Mesothelial cell of epicardium (in vitro differentiated cells): ENCODE data around the gene LMCD1. TPM values are rescaled to one million over a fixed set of nuclear protein-coding genes. Genes with fewer than 3 reads are reported as not detected.

Source experiments
- DNase-seq, 2 experiments: peaks; one replicate each; pipeline ENCODE4 v3.0.0; 2021; ENCODE audit warnings: low spot score in 2 of 2; ENCODE audit not compliant: unreplicated experiment in 2 of 2
- H3K27ac Mint-ChIP-seq: 2 replicates; pipeline ENCODE4 v1.8.0; 2021; ENCODE audit warnings: mixed read lengths
- H3K27me3 Mint-ChIP-seq: 2 replicates; pipeline ENCODE4 v1.8.0; 2021; ENCODE audit warnings: low read depth, mixed read lengths
- H3K36me3 Mint-ChIP-seq: 2 replicates; pipeline ENCODE4 v1.8.0; 2021; ENCODE audit warnings: mixed read lengths
- H3K4me1 Mint-ChIP-seq: 2 replicates; pipeline ENCODE4 v1.8.0; 2021; ENCODE audit warnings: mixed read lengths
- H3K4me3 Mint-ChIP-seq: 2 replicates; pipeline ENCODE4 v1.8.0; 2021; ENCODE audit warnings: mild to moderate bottlenecking, moderate library complexity, mixed read lengths
- H3K9me3 Mint-ChIP-seq: 2 replicates; pipeline ENCODE4 v1.8.0; 2021; ENCODE audit warnings: mixed read lengths
- total RNA-seq: library from RNA; stranded (reverse); gene quantifications from 3 replicates; pipeline ENCODE4 v1.2.1, GENCODE V29; 2021
- TF ChIP-seq, protein P1 (sequence below): fragments of 200-600 bp; sonication (generic); IDR thresholded peaks from one replicate; pipeline ENCODE4 v1.5.0; 2021; ENCODE audit warnings: antibody characterized with exemption; ENCODE audit not compliant: unreplicated experiment

LMCD1 gene
- total RNA-seq, 1 donor from 2014 or later: 20.8 TPM

DNA sequence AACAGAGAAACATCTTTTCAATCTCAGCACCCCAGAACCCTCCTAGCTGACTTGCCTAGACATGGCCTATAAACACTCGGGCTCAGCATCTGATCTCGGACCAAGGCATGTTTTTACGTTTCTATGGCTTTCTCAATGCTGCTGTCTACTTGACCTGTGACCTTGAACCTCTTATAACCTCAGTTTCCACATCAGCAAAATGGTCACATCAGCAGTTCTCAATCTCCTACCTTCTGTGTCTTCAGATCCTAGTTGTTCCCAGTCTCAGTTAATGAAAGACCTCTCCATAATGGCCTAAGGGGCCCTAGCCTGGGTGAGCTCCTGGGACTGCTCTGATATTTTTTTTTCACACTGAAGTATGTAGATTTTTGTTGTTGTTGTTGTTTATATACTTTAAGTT, 103.4 kb downstream of the LMCD1 start:
- Mint-ChIP-seq H3K4me3 (no peak overlapping the region), H3K36me3 (no peaks in the 10 kb centered on the region), H3K27ac (no peak overlapping the region), H3K9me3 (peaks cover 4% of the 10 kb centered on the region), H3K4me1 (peaks cover 10% of the 10 kb centered on the region), H3K27me3 (no peaks in the 10 kb centered on the region)
- TF ChIP-seq, protein P1, sequence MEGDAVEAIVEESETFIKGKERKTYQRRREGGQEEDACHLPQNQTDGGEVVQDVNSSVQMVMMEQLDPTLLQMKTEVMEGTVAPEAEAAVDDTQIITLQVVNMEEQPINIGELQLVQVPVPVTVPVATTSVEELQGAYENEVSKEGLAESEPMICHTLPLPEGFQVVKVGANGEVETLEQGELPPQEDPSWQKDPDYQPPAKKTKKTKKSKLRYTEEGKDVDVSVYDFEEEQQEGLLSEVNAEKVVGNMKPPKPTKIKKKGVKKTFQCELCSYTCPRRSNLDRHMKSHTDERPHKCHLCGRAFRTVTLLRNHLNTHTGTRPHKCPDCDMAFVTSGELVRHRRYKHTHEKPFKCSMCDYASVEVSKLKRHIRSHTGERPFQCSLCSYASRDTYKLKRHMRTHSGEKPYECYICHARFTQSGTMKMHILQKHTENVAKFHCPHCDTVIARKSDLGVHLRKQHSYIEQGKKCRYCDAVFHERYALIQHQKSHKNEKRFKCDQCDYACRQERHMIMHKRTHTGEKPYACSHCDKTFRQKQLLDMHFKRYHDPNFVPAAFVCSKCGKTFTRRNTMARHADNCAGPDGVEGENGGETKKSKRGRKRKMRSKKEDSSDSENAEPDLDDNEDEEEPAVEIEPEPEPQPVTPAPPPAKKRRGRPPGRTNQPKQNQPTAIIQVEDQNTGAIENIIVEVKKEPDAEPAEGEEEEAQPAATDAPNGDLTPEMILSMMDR: no peak
- no peak for DNase-seq

DNA sequence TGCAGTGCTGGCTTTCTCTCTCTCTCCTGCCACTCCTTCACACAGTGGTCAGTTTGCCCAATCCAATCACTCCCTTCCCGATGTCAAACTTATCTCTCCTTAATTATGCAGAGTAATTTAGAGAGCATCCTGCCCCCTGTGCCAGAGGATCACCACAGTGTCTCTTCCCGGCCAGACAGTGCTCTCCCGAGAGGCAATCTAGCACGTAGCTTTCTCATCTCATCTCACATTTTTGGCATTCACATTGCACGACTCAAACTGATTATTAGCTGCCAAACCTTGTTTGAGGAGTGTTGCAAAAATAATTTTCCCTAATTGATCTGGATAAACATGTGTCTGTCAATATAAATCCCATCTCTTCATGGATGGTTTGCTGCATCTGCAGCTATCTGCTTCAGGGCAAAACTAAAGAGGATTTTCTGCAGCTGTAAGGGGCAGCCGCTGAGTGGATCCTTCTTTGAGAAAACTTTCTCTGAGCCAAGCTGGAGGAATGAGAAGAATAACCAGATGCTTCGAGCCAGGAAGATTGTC, 105.1 kb downstream of the LMCD1 start:
- Mint-ChIP-seq H3K36me3 (no peaks in the 10 kb centered on the region), H3K4me3 (no peak overlapping the region), H3K27ac (no peak overlapping the region), H3K9me3 (peaks cover 4% of the 10 kb centered on the region), H3K27me3 (no peaks in the 10 kb centered on the region), H3K4me1 (peaks cover 10% of the 10 kb centered on the region)
- DNase-seq: no peak
- TF ChIP-seq, protein P1: no peak

DNA sequence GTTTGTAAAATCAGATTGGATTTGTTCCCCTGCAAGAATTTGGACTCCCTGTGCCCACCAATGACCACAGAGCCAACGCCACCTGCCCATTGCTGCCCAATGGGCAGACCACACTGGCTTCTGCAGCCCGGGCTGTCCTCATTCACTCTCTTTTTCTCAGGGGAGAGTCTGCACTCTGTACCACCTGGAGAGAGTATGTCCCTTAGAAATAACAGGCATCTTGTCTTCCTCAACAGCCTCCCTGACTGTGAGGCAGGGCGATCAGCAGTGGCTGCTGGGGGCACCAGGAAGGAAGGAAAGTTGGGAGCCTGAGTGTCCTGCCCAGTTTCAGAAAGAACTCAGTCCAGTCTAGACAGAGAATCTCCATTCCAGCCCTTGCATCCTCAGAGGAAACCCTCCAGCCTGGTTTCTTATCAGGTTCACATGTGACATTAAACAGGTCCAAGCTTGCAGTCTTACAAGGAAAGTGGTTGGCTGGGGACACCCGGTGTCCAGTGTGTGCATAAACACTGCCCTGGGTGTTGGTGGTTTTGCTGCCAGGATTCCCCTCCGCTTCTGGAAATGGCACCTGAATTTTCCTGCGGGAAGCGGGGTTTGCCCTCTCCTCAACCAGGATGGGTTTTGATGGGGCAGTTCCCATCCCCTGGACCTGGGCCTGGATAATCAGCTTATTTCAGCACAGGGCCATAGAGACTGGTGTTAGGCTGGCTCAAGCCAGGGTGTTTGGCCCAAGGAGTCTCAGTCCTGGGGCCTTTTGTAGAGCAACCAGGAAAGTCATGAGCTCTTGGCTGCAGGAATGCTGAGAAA, 105.8 kb downstream of the LMCD1 start:
- Mint-ChIP-seq H3K36me3 (no peaks in the 10 kb centered on the region), H3K4me1 (peaks cover 10% of the 10 kb centered on the region), H3K4me3 (no peak overlapping the region), H3K27ac (peak overlapping the region; percentile 71), H3K9me3 (no peaks in the 10 kb centered on the region), H3K27me3 (no peaks in the 10 kb centered on the region)
- DNase-seq: no peak
- TF ChIP-seq, protein P1: no peak

DNA sequence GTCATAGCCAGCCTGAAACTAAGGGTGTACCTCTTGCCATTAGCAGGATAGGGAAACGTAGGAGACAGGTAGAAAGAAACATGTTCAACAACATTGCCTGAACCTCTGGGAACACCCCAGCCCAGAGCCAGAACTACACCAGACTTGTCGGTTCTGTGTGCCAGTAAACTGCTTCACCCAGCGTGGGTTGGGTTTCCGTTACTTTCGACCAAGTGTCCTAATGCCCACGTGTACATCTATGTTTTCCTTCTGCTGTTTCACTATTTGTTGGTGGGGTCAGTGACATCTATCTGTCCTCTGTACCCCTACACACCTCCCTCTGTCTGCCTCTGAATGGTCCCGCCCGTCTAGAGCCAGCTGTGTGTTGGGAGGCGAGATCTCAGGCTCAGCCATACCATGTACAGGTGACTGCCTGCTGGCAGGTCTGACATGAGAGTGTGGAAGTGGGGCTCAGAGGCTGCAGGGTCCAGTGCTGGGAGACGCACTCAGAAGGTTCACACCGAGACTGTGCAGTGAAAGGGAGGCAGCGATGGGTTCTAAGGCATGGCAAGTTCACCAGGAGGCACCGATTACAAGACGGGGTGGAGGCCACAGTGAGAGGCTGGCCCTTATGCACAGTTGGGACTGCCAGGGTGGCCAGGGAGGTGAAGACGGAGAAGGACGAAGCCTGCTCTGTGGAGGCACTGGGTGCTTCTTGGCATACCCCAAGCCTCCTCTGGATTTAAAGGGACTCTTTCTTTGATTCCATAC, 106.6 kb downstream of the LMCD1 start:
- no peak overlapping the region for H3K4me3 Mint-ChIP-seq
- no peaks in the 10 kb centered on the region for H3K27me3 Mint-ChIP-seq
- H3K36me3 Mint-ChIP-seq: no peaks in the 10 kb centered on the region
- DNase-seq: no peak
- H3K9me3 Mint-ChIP-seq: no peaks in the 10 kb centered on the region
- H3K4me1 Mint-ChIP-seq: peaks cover 10% of the 10 kb centered on the region
- TF ChIP-seq, protein P1: no peak
- no peak overlapping the region for H3K27ac Mint-ChIP-seq

DNA sequence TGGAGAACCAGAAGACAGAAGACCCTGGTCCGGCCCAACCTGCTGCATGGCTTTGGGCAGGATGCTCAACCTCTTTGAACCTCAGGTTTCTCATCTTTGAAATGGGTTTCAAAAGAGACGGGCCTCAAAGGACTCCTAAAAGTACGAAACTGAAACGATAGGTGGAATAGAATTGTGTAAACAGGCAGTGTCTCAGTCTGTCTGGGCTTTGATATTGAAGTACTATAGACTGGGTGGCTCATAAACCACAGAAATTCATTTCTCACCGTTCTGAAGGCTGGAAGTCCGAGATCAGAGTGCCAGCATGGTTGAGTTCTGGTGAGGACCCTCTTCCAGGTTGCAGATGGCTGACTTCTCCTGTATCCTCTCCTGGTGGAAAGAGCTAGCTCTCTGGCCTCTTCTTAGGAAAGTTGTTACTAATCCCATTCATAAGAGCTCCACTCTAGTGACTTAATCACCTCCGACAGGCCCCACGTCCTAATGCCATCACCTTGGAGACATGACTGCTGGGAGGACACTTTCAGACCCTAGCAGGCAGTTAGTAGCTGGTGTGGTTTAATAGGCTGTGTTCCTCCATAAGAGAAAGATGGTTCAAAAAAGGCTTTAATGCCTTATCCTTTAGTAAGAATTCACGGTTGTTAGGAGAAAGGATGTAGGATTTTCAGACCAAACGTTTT, 107.3 kb downstream of the LMCD1 start:
- Mint-ChIP-seq H3K9me3 (no peaks in the 10 kb centered on the region), H3K27ac (no peak overlapping the region), H3K4me1 (peaks cover 10% of the 10 kb centered on the region), H3K27me3 (no peaks in the 10 kb centered on the region), H3K4me3 (no peak overlapping the region), H3K36me3 (no peaks in the 10 kb centered on the region)
- TF ChIP-seq, protein P1: no peak
- no peak for DNase-seq
